ENCODE results near the gene COX6B2.

COX6B2 gene

GRCh38 chr19:55365245-55365644, 10.7 kb upstream of the COX6B2 start:
- no peak overlapping the region for H3K27ac Mint-ChIP-seq
- H3K27me3 Mint-ChIP-seq (ENCODE audit: low read depth) = peaks cover 20% of the 10 kb centered on the region
- no peak for TF ChIP-seq CTCF (IDR thresholded peaks at IDR 0.05; ENCODE audit: unreplicated experiment in 3 of 3)
- no peaks in the 10 kb centered on the region for H3K36me3 Mint-ChIP-seq (ENCODE audit: low read depth)
- no peaks in the 10 kb centered on the region for H3K9me3 Mint-ChIP-seq
- no peak overlapping the region for H3K4me3 Mint-ChIP-seq
- H3K4me1 Mint-ChIP-seq = no peaks in the 10 kb centered on the region

- Mint-ChIP-seq H3K4me3 (no peak within 1 kb of the TSS), H3K27me3 (ENCODE audit: low read depth) (peaks cover 16% of the 10 kb centered on the region), H3K9me3 (no peaks in the 10 kb centered on the region), H3K4me1 (no peaks in the 10 kb centered on the region), H3K27ac (no peak within 1 kb of the TSS), H3K36me3 (ENCODE audit: low read depth) (no peaks in the 10 kb centered on the region)
- TF ChIP-seq CTCF (IDR thresholded peaks at IDR 0.05; ENCODE audit: unreplicated experiment in 3 of 3) = no peak
These were observed 8.6 kb upstream of the COX6B2 start, which contains the start of gene GARIN5B for GRCh38 chr19:55362990-55363716. GARIN5B (minus strand) TSS chr19:55363260; CDS start chr19:55363066, 194 bp downstream.

GRCh38 chr19:55362174-55362989, 7.9 kb upstream of the COX6B2 start:
- H3K36me3 Mint-ChIP-seq (ENCODE audit: low read depth) = no peaks in the 10 kb centered on the region
- no peaks in the 10 kb centered on the region for H3K9me3 Mint-ChIP-seq
- no peaks in the 10 kb centered on the region for H3K4me1 Mint-ChIP-seq
- H3K27ac Mint-ChIP-seq = no peak overlapping the region
- no peak overlapping the region for H3K4me3 Mint-ChIP-seq
- H3K27me3 Mint-ChIP-seq (ENCODE audit: low read depth) = peaks cover 17% of the 10 kb centered on the region
- no peak for TF ChIP-seq CTCF (IDR thresholded peaks at IDR 0.05; ENCODE audit: unreplicated experiment in 3 of 3)

GRCh38 chr19:55360902-55361301, 6.4 kb upstream of the COX6B2 start:
- Mint-ChIP-seq H3K9me3 (no peaks in the 10 kb centered on the region), H3K4me1 (no peaks in the 10 kb centered on the region), H3K36me3 (ENCODE audit: low read depth) (no peaks in the 10 kb centered on the region), H3K27ac (no peak overlapping the region), H3K27me3 (ENCODE audit: low read depth) (peaks cover 27% of the 10 kb centered on the region), H3K4me3 (no peak overlapping the region)
- TF ChIP-seq CTCF (IDR thresholded peaks at IDR 0.05; ENCODE audit: unreplicated experiment in 3 of 3) = no peak

- Mint-ChIP-seq H3K9me3 (no peaks in the 10 kb centered on the region), H3K4me1 (peaks cover 4% of the 10 kb centered on the region), H3K27ac (no peak overlapping the region), H3K4me3 (no peak overlapping the region), H3K27me3 (ENCODE audit: low read depth) (peaks cover 39% of the 10 kb centered on the region), H3K36me3 (ENCODE audit: low read depth) (no peaks in the 10 kb centered on the region)
- TF ChIP-seq CTCF (IDR thresholded peaks at IDR 0.05; ENCODE audit: unreplicated experiment in 3 of 3) = no peak
These were observed 4.7 kb upstream of the COX6B2 start for GRCh38 chr19:55358943-55359908.

All from nephron (organoid).